Activated naive CD8-positive, alpha-beta T cell (primary cell): ENCODE data around the gene OFD1.

Experiments
- H3K27ac Mint-ChIP-seq: one replicate; pipeline ENCODE4 v1.8.0; 2021; ENCODE audit warnings: mixed read lengths
- H3K27me3 Mint-ChIP-seq: one replicate; pipeline ENCODE4 v1.8.0; 2021; ENCODE audit warnings: mixed read lengths
- H3K36me3 Mint-ChIP-seq: one replicate; pipeline ENCODE4 v1.8.0; 2021; ENCODE audit warnings: mixed read lengths
- H3K4me1 Mint-ChIP-seq: one replicate; pipeline ENCODE4 v1.8.0; 2021; ENCODE audit warnings: low read depth, mixed read lengths
- H3K4me3 Mint-ChIP-seq: one replicate; pipeline ENCODE4 v1.8.0; 2021; ENCODE audit warnings: mild to moderate bottlenecking, mixed read lengths
- H3K9me3 Mint-ChIP-seq: one replicate; pipeline ENCODE4 v1.8.0; 2021; ENCODE audit warnings: low read depth, mixed read lengths

The OFD1 gene

DNA sequence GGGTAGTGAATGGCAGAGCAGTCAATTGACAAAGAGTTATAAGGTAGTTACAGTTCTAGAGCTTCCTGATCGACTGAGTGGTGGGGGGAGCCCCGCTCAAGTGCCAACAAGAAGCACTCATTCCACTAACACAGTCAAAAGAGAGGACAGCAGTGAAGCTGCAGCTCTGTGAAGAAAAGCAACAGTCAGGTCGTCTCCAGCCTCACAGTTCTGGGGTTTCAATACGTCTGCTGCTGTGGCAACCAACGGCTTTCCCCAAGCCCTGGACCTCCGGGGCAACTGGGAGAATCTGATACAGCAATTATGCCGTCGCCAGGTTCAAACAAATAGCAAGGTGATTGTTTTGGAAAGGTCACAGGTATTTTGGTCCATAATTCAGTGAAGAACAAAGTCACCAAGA, 51.5 kb downstream of the OFD1 start:
- Mint-ChIP-seq H3K27me3 (no peaks in the 10 kb centered on the region), H3K9me3 (no peaks in the 10 kb centered on the region), H3K36me3 (no peaks in the 10 kb centered on the region), H3K27ac (no peak overlapping the region), H3K4me3 (no peak overlapping the region), H3K4me1 (no peaks in the 10 kb centered on the region)

DNA sequence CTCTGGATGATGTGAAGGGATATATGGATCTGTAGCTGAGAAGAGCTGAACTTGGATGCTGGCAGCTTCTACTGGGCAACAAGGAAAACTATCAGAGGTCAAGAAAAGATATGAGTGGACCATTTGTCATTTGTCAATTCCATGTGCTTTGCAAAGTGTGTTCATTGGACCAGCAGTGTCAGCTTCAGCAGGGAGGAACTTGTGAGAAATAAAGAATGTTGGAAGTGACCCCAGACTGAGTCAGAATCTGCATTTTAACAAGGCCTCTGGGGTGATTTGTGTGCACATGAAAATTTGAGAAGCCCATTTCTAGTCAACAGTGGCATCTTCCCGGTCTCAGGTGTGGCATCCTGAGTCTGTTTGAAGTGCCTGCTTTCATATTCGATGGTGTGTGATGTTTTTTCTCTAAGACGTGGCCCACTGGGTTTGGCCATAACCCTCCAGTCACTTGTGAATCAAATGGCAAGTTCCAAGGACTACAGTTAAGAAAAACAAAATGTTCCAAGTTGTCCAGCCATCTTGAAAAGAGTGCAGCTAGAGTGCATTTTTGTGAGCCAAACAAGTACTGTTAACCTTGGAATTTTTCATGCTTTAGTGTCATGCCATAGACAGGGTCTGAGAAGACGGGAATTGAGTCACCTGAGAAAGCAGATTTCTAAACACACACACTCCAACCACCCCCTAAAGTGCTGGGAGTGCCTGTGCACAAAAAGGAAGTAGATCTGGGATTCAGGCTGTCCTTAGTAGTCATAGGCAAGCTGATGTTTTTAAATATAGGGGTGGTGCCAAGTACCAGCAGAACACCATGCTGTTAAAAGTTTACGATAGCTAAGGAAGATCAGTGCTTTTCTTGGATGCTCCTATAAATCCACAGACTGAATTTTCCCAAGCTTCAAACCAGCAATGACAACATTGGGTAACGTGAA, 55.9 kb downstream of the OFD1 start:
- Mint-ChIP-seq H3K36me3 (no peaks in the 10 kb centered on the region), H3K4me1 (no peaks in the 10 kb centered on the region), H3K9me3 (no peaks in the 10 kb centered on the region), H3K27ac (no peak overlapping the region), H3K27me3 (no peaks in the 10 kb centered on the region), H3K4me3 (no peak overlapping the region)

DNA sequence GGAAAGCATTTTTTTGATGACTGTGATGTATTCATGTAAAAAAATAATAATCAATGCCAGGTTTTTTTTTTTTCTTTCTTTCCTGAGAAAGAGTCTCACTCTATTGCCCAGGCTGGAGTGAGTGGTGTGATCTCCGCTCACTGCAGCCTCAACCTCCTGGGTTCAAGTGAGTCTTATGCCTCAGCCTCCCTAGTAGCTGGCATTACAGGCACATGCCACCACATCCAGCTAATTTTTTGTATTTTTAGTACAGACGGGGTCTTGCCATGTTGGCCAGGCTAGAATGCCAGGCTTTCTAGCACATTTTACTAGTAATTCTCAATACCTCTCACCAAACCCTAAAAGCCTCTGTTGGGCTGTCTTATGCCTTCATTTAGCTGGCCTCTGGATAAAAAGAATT, 56.6 kb downstream of the OFD1 start:
- no peaks in the 10 kb centered on the region for H3K9me3 Mint-ChIP-seq
- H3K4me3 Mint-ChIP-seq, result no peak overlapping the region
- H3K27ac Mint-ChIP-seq, result no peak overlapping the region
- no peaks in the 10 kb centered on the region for H3K27me3 Mint-ChIP-seq
- no peaks in the 10 kb centered on the region for H3K36me3 Mint-ChIP-seq
- no peaks in the 10 kb centered on the region for H3K4me1 Mint-ChIP-seq

DNA sequence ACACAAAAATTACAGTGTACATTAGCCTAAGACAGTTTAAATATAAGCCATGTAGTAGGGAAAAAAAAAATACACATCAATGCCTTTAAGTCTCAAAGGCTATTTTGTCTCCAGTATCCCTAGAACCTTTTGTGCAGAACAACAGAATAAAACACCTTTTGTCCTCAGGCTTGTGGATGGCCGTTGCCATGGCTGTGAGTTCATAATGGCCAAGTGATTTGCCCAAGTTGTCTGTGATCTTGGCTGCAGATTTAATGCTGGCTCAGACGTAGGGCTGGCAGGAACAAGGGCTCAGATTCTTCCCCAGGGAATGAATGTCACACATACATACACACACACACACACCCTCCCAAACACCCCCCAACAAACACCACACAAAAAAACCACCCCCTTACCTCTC, 57.0 kb downstream of the OFD1 start:
- H3K27ac Mint-ChIP-seq, result no peak overlapping the region
- no peaks in the 10 kb centered on the region for H3K36me3 Mint-ChIP-seq
- H3K9me3 Mint-ChIP-seq, result no peaks in the 10 kb centered on the region
- no peak overlapping the region for H3K4me3 Mint-ChIP-seq
- H3K4me1 Mint-ChIP-seq, result no peaks in the 10 kb centered on the region
- H3K27me3 Mint-ChIP-seq, result no peaks in the 10 kb centered on the region

DNA sequence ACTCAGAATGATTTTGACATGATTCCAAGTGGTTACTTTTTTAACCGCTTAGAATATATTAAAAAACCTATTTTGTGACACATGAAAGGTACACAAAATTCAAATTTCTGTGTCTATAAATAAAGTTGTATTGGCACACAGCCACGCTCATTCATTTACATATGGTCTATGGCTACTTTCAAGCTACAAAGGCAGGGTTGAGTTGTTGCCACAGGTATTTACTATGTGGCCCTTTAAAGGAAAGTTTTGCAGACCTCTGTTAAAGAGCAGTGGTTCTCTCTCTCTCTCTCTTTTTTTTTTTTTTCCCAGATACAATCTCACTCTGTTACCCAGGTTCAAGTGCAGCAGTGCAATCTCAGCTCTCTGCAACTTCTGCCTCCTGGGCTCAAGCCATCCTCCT, 59.3 kb downstream of the OFD1 start:
- Mint-ChIP-seq H3K27me3 (no peaks in the 10 kb centered on the region), H3K4me1 (no peaks in the 10 kb centered on the region), H3K27ac (no peak overlapping the region), H3K9me3 (no peaks in the 10 kb centered on the region), H3K36me3 (no peaks in the 10 kb centered on the region), H3K4me3 (no peak overlapping the region)

DNA sequence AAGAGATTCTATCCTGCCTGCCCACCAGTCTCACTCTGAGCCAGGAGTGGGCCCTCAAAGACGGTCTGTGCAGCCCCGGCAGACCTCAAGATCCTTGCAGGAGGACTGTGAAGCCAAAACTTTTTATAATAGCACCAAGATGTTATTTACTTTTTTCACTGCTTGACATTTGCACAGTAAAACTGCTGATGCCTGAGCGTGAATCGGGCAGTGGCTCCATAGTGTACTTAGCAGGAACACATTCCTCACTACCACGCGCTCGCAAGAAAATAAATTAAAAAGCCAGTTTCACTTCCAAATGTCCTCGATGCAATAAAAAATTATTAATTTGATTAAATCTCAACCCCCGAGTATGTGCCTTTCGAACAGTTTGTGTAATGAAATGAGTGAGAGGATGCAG, 59.9 kb downstream of the OFD1 start:
- Mint-ChIP-seq H3K4me1 (no peaks in the 10 kb centered on the region), H3K27ac (no peak overlapping the region), H3K4me3 (no peak overlapping the region), H3K27me3 (no peaks in the 10 kb centered on the region), H3K9me3 (no peaks in the 10 kb centered on the region), H3K36me3 (no peaks in the 10 kb centered on the region)

DNA sequence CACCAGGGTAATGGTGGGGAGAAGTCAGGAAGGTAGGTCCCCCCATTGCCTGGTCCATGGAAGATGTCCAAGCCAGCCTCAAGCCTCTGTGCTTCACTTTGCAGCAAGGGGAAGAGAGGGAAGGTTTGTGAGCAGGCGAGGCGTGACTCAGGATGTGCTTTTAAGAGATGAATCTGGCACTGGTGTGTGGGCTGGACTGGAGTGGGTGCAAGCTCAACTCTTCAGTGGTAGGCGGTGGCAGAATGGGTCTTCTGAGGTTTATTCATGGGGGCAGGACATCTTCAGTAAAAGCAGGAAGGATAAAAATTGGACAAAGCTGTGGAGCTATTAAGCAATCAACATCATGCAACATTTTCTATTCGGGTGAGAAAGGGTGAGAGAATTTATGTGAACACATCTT, 63.0 kb downstream of the OFD1 start:
- H3K4me3 Mint-ChIP-seq, result no peak overlapping the region
- no peak overlapping the region for H3K27ac Mint-ChIP-seq
- no peaks in the 10 kb centered on the region for H3K36me3 Mint-ChIP-seq
- no peaks in the 10 kb centered on the region for H3K9me3 Mint-ChIP-seq
- H3K4me1 Mint-ChIP-seq, result no peaks in the 10 kb centered on the region
- no peaks in the 10 kb centered on the region for H3K27me3 Mint-ChIP-seq

DNA sequence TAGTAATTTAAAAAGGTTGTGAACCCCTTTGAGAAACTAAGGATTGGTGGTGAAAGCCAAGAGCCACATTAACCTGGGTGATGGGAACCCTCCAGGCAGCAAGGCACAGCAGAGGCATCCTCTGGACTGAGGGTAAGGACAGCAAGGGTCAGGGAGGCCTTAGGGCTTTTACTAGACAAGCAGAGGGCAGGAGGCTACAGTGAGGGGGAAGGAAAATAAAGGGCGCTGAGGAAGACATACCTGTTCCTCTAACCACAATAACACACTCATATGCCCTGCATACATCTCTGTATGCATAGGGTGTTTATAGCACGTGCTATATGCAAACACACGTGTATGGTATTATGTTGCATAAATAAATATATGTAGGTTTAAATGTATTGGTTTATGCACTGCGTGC, 63.6 kb downstream of the OFD1 start:
- Mint-ChIP-seq H3K36me3 (no peaks in the 10 kb centered on the region), H3K4me3 (no peak overlapping the region), H3K9me3 (no peaks in the 10 kb centered on the region), H3K27ac (no peak overlapping the region), H3K4me1 (no peaks in the 10 kb centered on the region), H3K27me3 (no peaks in the 10 kb centered on the region)

DNA sequence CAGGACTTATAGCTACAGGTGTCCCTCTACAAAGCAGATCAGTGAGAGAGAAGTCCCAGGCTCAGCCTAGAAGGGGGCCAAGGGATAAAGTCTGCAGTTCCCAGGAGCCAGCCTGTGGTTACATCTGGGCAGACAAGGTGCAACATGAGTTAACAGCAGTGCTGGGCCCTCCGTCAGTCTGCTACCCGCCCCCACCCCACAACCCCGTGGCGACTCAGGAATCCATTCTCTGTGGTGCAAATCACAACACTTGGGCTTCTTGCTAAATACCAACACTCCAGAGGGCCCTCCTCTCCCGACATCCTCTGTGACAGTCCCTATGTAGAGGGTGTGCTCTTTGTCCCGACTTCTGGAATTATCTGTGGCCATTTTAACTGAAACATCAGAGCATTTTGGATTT, 68.6 kb downstream of the OFD1 start:
- Mint-ChIP-seq H3K27me3 (peaks cover 6% of the 10 kb centered on the region), H3K36me3 (no peaks in the 10 kb centered on the region)

DNA sequence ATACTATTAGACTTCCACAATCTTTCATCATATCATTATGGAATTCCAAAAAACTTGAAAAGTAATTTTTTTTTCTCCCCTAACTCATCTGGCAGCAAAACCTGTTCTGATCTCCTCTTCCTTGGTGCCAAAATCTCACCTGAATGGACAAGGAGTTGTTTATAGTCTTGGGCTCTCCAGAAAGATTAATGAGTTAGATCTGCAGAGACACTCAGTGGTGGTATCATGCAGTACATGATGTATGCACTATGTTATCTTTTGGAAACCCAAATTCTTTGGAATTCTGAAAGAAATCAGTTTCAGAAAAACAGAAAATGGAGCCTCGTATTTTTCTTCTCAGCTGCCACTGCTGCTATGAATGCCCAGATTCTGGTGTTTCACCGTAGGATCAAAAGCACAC, 70.7 kb downstream of the OFD1 start:
- no peaks in the 10 kb centered on the region for H3K9me3 Mint-ChIP-seq
- peaks cover 6% of the 10 kb centered on the region for H3K27me3 Mint-ChIP-seq
- H3K27ac Mint-ChIP-seq, result no peak overlapping the region

More for the DNA sequence above, 68.6 kb downstream of the OFD1 start:
- Mint-ChIP-seq H3K9me3 (no peaks in the 10 kb centered on the region), H3K4me3 (no peak overlapping the region), H3K4me1 (no peaks in the 10 kb centered on the region), H3K27ac (no peak overlapping the region)

DNA sequence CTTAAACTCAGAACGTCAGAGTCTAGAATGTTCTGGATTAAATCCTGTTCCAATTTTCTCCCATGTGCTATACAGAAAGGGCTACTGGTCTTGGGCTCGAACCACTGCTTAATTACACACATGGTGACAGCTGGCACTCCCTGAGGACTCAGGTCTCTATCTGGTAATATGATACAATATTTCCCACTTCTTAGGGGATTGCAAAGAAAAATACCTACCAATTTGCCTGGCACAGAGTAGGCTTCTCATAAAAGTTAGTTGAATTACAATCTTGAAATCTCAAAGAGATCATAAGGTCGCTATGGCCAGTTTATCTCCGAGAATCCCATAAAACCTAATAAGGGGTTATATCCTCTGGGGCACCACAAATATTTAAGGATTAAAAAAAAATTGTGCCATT, 73.7 kb downstream of the OFD1 start:
- no peak overlapping the region for H3K4me3 Mint-ChIP-seq
- H3K27ac Mint-ChIP-seq, result no peak overlapping the region
- no peaks in the 10 kb centered on the region for H3K4me1 Mint-ChIP-seq
- no peaks in the 10 kb centered on the region for H3K9me3 Mint-ChIP-seq
- peaks cover 7% of the 10 kb centered on the region for H3K27me3 Mint-ChIP-seq
- no peaks in the 10 kb centered on the region for H3K36me3 Mint-ChIP-seq

More for the DNA sequence above, 70.7 kb downstream of the OFD1 start:
- Mint-ChIP-seq H3K36me3 (no peaks in the 10 kb centered on the region), H3K4me1 (no peaks in the 10 kb centered on the region), H3K4me3 (no peak overlapping the region)

DNA sequence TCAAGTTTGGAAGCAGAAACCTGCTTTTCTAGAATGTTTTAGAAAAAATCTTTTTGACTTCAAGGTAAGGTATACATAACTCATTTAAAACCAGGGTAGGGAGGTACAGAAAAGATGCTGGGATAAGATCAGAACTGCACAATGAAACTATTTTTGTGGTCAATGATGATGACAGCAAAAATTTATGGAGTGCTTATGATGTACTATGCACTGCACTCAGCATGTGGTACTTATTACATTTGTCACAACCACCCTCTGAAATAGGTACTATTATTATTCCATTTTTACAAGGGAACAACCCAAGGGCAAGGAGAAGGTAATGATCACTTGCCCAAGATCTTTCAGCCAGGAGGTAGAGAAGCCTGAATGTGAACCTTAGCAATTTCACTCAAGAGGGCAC, 74.3 kb downstream of the OFD1 start:
- no peaks in the 10 kb centered on the region for H3K4me1 Mint-ChIP-seq
- H3K36me3 Mint-ChIP-seq, result no peaks in the 10 kb centered on the region
- H3K9me3 Mint-ChIP-seq, result no peaks in the 10 kb centered on the region
- H3K27ac Mint-ChIP-seq, result no peak overlapping the region
- H3K27me3 Mint-ChIP-seq, result peaks cover 7% of the 10 kb centered on the region
- no peak overlapping the region for H3K4me3 Mint-ChIP-seq

DNA sequence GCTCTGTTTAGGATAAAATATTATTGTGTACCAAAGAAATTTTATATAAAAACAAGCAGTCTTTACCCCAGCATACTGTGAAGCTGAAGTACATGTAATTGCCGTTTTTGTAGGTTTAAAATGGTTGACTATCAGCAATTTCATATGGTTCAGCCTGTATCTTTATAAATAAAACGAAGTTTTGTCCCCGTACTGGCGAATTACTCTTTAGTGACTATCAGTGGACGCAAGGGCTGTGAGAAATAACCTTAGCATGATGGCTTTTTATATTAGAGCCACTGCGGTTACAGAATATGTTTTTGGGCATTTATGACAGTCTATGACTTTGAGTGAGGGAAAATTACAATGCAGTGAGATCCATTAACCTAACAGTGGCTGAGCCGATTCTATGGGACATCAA, 81.1 kb downstream of the OFD1 start:
- Mint-ChIP-seq H3K9me3 (no peaks in the 10 kb centered on the region), H3K4me1 (no peaks in the 10 kb centered on the region), H3K27me3 (peaks cover 5% of the 10 kb centered on the region), H3K36me3 (no peaks in the 10 kb centered on the region), H3K27ac (no peak overlapping the region), H3K4me3 (no peak overlapping the region)

DNA sequence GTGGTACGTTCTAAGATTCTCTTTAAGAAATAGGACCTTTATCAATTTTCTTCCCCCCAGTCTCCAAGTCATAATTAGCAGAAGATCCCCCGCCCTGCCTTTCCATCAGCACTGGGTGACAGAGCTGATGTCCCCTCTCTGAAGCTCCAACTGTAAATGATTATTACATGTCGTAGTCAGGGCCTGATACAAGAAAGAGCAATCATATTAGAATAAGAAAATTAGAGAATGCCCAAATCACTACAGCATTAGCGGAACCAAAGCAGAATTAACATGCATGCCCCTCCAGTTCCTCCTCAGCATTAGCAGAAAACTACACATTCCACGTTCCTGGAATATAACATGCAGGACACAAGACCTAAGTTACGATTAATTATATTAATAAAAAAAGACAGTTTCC, 81.6 kb downstream of the OFD1 start:
- H3K27ac Mint-ChIP-seq, result no peak overlapping the region
- H3K4me1 Mint-ChIP-seq, result no peaks in the 10 kb centered on the region
- H3K27me3 Mint-ChIP-seq, result peaks cover 5% of the 10 kb centered on the region
- H3K9me3 Mint-ChIP-seq, result no peaks in the 10 kb centered on the region
- no peaks in the 10 kb centered on the region for H3K36me3 Mint-ChIP-seq
- no peak overlapping the region for H3K4me3 Mint-ChIP-seq

DNA sequence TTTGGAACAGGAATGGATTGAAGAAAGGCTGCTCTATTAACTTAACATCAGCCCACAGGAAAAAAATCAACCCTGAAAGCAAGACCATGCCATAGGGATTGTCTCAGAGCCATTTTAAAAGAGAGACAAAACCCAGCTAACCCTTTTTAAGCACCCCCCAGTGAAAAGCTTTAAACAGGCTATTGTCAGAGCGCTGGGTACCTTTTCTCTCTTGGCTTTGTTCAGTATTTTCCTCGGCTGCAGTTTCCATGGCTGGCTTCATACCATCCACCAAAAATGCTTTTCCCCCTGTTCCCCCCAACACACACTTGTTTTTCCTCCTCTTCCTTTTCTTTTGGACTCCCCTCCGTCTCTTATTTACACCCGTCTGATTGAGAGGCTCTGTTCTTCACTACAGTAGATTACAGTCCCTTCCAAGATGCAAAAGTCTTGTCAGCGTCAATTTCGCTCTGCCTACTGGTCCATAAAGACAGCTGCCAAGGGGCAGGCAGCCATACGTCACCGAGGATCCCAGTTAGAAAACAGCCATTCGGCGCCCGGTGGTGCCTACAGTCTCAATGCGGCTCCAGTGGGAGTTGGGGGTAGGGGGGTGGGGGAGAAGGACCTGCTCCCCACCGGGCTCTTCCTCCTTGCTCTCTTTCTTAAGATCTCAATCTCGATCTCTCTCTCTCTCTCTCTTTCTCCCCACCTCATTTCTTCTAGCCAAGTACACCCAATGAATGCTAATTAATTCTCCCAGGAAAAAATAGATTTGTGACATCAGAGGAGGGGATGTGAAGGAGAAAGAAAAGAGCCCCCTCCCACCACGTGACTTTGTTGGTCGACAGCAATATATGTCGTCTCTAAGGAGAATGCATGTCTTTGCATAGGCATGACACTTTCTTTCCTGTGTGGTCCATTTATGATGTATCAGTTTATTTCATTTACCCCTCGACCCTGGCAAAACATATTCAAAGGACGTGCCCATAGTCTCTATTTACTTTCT, 82.4 kb downstream of the OFD1 start, which contains the start of gene GPM6B:
GPM6B (minus strand) TSS at position 451 of the 985 bp plus-strand sequence; CDS start at position 262, 189 bp downstream.
- Mint-ChIP-seq H3K27me3 (peaks cover 5% of the 10 kb centered on the region), H3K4me1 (no peaks in the 10 kb centered on the region), H3K36me3 (no peaks in the 10 kb centered on the region), H3K4me3 (no peak within 1 kb of the TSS), H3K9me3 (no peaks in the 10 kb centered on the region), H3K27ac (no peak within 1 kb of the TSS)
